GM21360 (cell line): Measurements from ENCODE around the gene SEC24D.
"Not testable (repeated sequence)": the region's sequence is repeated elsewhere in the genome, so short reads cannot be mapped to it uniquely, and the experiment has no call there.

Experiments used
- ATAC-seq: cut with Tn5 transposase; IDR thresholded peaks from one replicate; pipeline ENCODE4 v1.9.1; 2021; ENCODE audit warnings: mild to moderate bottlenecking, moderate library complexity; ENCODE audit not compliant: unreplicated experiment

Gene SEC24D, protein sequence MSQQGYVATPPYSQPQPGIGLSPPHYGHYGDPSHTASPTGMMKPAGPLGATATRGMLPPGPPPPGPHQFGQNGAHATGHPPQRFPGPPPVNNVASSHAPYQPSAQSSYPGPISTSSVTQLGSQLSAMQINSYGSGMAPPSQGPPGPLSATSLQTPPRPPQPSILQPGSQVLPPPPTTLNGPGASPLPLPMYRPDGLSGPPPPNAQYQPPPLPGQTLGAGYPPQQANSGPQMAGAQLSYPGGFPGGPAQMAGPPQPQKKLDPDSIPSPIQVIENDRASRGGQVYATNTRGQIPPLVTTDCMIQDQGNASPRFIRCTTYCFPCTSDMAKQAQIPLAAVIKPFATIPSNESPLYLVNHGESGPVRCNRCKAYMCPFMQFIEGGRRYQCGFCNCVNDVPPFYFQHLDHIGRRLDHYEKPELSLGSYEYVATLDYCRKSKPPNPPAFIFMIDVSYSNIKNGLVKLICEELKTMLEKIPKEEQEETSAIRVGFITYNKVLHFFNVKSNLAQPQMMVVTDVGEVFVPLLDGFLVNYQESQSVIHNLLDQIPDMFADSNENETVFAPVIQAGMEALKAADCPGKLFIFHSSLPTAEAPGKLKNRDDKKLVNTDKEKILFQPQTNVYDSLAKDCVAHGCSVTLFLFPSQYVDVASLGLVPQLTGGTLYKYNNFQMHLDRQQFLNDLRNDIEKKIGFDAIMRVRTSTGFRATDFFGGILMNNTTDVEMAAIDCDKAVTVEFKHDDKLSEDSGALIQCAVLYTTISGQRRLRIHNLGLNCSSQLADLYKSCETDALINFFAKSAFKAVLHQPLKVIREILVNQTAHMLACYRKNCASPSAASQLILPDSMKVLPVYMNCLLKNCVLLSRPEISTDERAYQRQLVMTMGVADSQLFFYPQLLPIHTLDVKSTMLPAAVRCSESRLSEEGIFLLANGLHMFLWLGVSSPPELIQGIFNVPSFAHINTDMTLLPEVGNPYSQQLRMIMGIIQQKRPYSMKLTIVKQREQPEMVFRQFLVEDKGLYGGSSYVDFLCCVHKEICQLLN

DNA sequence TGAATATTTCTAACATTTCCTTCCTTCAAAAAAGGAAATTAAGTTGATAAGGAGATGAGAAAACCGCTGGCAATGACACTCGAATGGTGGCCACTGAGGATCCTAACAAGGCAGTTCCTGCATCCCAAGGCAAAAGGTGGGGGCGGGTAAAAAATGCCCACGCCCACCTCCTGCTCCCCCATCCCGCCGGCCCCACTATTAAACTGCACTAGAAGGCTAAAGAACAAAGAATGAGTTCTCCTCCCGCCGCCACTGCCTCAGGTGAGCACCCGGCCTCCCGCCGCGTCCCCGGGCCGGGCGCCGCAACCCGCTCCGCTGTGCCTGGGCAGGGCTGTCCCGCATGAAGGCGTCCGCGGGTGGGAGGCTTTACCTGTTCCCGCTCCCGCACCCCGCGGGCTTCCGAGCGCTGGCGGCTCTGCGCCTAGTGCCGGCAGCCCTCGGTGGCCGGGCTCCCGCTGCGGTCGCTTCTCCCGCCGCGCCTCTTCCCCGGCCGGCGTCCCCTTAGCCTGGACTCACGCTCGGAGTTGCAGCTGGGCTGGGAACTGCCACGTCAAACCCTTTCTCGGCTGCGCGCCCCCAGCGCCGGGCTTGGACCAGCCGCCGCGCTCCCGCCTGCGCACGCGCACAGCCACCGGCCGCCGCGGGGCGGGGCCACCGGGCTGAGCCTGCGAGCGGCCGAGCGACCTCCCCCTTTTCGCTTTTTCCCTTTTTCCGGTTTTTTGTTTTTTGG is at the start of gene SEC24D:
TSS of gene SEC24D (minus strand) at position 556 of the 730 bp plus-strand sequence. CDS start 2,430 bp downstream, outside the sequence.
- ATAC-seq: peak; percentile 76

DNA sequence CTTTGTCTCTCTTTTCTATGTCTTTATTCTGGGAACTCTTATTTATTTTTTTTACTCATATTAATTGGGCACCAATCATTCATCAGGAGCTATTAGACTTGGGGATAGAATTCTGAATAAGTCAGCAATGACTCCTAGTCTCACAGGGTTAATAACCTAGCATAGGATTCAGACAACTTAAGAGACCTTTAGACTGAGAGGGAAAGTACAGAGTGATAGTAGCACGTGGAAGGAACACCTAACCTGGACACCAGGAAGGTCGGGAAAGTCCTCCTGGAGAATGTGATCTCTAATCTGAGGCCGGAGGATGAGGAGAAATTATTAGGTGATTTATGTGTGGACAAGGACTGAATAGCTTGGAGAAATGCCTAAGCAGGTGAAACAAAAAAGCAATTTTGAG is 48.8 kb upstream of the SEC24D start:
- ATAC-seq: no peak

DNA sequence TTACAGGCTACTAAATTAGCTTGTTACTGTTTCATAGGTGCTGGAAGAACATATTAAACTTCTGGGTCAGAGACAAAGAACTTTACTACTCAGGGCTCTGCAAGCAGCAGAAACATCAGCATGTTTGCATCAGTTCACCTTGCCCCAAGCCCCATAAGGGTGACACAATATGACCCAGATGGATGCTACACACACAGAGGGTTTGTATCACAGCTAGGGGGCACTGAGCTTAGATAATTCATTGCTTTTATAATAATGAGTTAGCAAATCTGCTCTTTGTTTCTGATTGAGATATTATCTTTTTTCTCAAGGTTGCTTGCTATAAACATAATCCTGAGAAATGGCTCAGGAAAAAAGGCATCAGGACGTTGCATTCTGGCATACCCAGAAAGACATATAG is 47.9 kb upstream of the SEC24D start:
- no peak for ATAC-seq

DNA sequence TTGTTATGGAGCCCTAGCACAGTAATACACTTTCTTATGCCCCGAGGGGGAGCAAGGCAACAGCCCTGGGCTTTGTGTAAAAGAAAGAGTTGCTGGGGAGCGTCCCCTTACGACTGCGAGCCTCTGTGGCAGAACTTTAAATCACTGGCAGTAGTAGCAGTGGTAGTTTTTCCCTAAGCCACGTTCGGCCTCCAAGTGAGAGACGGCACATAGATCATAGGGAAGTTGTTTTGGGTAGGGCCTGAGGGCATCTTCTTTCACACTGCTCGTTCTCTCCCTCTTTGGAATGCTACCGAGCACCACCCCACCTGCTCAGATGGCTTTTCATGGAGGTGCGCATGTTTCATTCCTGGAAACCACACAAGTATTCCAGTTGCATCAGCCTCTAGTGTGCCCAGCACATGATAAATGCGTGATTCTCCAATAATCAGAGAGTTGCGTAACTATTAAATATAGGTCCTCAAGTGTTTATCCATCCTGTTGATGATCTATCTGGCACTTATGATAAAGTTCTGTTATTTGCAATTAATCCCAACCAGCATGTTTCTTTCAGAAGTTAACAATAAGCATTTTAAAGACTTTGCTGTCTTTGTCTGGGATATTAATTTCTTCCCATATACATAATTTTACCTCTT is 45.7 kb upstream of the SEC24D start:
- ATAC-seq: no peak

DNA sequence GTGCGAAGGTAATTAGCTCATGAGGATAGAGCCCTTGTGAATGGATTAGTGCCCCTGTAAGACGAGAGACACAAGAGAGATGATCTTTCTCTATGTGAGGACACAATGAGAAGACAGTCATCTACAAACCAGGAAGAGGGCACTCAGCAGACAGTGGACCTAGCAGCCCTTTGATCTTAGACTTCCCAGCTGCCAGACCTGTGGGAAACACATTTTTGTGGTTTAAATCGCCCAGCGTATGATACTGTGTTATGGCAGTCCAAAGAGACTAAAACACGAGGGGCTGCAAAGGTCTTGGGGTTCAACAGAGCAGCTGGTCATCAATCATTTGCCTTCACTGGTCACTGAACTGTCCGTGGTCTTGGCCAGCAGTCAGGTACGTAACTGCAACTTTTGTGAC is 43.5 kb upstream of the SEC24D start:
- no peak for ATAC-seq

DNA sequence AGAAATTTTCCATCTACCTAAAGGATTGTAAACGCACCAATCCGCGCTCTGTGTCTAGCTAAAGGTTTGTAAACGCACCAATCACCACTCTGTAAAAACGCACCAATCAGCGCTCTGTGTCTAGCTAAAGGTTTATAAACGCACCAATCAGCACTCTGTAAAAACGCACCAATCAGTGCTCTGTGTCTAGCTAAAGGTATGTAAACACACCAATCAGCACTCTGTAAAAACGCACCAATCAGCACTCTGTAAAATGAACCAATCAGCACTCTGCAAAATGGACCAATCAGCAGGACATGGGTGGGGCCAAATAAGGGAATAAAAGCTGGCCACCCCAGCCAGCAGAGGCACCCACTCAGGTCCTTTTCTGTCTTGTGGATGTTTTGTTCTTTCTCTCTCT is 42.6 kb upstream of the SEC24D start:
- not testable (repeated sequence) for ATAC-seq

DNA sequence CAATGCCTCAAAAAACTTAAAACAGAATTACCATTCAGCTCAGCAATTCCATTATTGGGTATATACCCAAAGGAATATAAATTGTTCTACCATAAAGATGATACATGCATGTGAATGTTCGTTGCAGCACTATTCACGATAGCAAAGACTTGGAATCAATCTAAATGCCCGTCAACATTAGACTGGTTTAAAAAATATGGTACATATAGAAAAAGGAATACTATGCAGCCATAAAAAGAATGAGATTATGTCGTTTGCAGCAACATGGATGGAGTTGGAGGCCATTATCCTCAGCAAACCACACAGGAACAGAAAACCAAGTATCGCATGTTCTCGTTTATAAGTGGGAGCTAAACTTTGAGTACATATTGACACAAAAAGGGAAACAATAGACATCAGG is 41.9 kb upstream of the SEC24D start:
- ATAC-seq: no peak

DNA sequence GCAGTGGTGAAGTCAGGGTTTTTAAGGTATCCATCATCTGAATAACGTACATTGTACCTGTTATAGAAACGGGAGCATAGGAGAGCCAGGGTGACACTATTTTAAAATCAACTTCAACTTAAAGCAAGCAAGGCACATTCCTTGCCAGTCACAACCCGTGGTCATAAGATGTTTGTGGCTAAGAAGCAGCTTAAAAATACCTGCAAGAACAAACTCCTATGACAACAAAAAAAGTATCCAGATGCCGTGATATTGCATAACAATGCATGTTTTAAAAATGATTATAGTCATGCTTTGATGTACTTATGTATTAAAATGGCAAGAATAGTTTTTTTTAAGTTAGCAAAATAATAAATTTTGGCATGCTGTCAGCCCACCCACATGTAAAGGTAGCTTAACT is 36.3 kb upstream of the SEC24D start:
- ATAC-seq: no peak

DNA sequence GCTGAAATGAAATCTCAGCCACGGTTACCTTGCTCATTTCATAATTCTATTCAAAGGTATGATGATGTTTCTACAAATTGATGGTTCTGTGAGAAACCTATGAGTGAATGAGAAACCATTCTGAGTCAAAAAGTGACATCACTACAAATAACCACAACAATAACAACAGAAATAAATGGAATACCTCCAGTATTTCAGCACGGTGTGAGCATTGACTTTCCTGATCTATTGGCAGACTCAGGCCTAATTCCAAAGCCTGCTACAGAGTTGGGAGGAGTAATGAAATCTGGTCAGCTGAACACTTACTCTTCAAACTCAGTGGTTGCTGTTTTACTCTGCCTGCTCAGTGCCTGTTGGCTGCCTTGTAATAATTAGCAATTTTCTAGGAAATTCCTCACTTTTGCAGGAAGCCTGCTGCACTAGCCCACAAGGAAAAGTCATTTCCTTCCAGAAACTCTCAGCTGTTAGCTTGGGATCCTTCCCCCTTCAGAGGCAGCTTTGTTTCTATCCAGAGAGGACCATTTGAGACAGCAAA is 33.9 kb upstream of the SEC24D start:
- ATAC-seq: no peak

DNA sequence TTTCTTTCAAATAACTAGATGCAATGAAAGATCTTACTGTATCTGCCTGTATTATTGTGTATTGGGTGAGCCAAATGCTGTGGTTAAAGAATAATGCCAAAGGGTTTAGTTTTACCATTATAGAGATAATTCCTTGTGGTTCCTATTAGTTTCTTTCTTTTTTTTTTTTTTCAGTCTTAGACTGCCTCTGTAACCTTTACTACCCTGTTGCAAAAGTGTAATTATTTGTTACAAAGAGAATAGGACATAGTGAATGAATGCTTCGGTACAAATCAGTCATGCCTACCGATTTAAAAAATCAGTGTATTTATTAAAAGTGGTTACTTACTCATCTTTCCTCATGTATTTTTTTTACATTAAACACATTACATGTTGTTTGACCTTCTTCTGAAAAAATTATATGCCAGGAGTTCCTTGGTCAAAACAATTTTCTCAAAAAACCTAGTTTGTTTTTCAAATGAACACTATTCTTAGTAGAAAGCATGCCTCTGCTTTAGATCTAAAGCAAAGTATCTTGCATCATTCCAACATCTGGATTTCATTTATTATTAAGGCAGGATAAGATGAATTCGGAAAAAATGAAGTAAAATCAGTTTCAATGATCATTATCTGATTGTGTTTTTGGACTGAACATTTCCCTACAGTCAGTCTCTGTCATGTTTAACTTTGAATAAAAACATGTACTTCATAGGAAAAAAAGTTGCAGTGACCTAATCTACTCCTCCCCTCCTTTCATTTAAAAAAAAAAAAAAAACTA is 31.6 kb upstream of the SEC24D start:
- ATAC-seq: no peak

DNA sequence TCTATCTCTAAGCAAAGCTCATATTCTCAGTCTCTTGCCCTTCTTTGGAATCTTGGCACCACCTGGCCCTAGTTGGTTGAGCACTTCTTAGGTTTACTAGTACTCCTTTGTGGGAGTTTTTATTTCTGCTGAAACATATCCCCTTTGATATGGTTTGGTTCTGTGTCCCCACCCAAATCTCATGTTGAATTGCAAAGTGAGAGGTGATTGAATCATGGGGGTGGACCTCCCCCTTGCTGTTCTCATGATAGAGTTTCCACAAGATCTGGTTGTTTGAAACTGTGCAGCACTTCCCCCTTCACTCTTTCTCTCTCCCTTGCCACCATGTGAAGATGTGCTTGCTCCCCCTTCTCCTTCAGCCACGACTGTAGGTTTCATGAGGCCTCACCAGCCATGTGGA is 30.5 kb upstream of the SEC24D start:
- no peak for ATAC-seq

DNA sequence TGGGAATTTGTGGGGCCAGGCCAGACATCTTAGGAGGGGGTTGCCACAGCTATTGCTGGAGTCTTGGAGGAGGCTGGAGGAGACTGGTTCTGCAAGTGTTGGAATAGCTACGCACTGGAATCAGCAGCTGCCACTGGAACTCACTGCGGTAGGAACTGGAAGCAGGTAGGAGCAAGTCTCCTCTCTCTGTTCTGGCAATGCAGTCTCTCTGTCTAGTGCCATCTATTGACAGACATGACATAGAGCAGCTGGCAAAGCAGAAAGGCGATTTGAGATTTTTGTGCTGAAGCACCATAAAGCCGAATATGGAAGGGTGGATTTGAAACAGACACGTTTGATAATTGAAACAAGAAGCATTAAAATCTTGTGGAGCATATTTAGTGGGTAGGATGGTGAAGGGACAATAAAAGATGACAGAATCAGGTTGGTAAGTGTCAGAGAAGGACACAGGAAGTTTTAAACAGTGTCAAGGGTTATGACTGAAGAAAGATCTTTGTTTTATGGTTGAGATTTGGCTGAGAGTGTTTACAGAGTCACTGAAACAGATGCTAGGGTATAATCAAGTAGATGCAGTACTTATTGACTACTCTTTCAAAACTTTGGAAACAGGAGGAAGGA is 29.3 kb upstream of the SEC24D start:
- peak; percentile 87 for ATAC-seq

DNA sequence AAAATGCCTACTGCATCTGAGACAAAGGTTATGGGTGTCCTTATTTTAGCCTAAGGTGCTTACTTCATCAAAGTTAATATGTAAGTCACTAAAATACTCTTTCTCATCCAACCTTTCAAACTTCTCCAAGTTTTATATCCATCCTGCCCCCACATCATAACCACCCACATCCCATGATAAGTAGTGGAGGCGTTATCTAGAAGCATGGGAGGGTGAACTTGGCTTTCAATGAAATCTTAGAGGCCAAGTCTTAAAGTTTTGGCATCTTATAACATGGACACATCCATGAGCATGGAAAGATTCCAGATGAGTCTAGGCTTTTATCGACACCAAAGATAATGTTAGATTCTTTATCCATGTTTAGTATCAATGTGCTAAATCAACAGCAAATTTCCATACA is 22.9 kb upstream of the SEC24D start:
- no peak for ATAC-seq

DNA sequence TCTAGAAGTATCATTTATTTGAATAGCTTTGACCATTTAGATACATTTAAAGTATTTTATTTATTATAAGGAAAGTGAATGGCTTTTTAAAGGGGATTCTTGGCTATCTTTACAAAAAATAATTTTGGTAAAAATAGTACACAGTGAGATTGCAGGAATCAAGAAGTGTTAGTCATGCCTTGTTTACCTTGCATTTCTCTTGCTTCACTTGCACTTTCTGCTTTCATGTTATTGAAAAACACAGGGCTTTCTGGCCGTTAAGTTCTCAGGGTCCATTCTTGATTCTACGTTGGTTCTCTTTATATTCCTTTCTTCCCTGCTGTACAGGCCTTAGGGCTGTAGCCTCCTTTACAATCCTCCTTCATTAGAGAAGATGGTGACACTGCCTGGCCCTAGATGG is 21.8 kb upstream of the SEC24D start:
- ATAC-seq: no peak

DNA sequence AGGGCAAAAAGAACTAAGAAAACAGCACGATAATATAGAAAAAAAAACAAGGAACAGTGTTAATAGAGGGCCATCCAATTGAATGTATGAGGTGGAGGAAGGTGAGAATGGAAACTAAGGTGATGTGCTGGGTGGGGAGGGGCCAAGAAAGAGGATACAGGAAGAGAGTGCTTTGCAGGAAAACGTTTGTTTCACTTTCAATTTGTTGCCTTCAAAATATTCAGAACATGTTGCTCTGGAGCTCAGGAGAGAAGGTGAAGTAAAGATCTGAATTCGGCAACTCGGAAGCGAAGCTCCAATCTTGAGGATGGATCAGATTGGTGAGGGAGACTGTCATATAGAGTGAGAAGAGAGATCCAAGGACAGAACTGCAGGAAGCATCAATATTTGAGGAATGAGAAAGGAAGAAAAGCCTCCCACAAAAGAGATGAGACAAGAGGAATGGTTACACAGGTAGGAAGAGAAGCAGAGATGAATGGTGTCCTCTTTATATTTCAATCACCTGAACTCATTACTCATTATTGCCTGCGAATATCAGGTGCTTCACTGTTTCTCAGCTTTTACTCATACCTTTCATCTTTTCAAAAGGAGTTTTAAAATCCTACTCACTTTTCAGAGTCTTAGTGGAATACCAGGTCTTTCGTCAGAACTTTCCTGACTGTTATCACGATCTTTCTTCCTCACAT is 14.7 kb upstream of the SEC24D start:
- peak; percentile 92 for ATAC-seq

DNA sequence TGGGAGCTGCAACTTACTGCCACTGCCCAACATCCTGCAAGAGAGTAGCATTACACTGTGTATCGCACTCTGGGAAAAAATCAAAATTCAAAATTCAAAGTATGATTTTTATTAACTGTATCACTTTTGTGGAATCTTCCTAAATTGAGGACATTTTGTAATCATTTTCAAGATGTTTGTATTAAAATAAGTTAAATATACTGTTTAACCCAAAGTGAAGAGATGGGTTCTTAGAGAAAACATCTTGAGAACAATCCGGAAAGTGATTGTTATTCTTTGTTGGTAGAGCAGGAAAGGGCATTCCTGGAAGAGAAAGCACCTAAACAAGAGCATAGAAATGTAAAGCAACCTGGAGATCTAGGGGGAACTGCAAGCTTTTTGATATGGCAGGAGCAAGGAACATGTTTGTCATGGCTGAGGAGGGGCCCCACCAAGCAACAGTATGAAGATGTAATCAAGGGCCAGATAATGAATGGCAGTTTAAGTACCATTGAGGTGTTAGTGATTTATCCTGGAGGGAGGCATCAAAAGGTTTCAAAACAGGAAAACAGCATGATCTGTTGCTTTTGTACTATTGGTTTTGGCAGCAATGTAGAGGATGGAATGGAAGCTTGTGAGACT is 14.1 kb upstream of the SEC24D start:
- no peak for ATAC-seq

DNA sequence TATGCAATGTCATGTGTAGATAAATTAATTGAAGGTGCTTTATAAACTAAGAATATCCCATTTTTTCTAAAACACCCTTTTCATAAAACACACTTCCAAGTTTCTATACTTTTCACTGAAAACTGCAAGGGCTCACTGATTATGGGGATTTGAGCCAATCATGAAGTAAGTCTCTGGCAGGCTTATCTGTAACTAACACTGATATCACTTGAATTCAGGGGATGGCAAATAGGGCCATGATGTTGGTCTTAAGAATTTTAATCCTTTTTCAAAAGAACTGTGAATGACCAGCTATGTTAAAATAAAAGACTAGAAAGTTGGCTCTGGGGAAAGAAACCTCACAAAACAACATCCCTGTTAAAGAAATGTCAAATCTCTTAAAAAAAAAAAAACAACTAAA is 13.0 kb upstream of the SEC24D start:
- no peak for ATAC-seq

DNA sequence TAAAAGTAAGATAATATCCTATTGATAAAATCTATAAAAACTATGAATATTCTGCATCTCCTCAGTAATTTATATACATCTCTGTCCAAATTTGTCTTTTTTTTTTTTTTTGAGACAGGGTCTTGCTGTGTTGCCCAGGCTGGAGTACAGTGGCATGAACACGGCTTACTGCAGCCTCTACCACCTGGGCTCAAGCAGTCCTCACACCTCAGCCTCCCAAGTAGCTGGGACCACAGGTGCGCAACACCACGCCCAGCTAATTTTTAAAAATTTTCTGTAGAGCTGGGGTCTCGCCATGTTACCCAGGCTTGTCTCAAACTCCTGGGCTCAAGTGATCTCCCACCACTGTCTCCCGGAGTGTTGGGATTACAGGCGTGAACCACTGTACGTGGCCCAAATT is 12.3 kb upstream of the SEC24D start:
- ATAC-seq: no peak
